ENCODE results near the gene ODAD4.

ODAD4 gene, protein sequence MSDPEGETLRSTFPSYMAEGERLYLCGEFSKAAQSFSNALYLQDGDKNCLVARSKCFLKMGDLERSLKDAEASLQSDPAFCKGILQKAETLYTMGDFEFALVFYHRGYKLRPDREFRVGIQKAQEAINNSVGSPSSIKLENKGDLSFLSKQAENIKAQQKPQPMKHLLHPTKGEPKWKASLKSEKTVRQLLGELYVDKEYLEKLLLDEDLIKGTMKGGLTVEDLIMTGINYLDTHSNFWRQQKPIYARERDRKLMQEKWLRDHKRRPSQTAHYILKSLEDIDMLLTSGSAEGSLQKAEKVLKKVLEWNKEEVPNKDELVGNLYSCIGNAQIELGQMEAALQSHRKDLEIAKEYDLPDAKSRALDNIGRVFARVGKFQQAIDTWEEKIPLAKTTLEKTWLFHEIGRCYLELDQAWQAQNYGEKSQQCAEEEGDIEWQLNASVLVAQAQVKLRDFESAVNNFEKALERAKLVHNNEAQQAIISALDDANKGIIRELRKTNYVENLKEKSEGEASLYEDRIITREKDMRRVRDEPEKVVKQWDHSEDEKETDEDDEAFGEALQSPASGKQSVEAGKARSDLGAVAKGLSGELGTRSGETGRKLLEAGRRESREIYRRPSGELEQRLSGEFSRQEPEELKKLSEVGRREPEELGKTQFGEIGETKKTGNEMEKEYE

DNA sequence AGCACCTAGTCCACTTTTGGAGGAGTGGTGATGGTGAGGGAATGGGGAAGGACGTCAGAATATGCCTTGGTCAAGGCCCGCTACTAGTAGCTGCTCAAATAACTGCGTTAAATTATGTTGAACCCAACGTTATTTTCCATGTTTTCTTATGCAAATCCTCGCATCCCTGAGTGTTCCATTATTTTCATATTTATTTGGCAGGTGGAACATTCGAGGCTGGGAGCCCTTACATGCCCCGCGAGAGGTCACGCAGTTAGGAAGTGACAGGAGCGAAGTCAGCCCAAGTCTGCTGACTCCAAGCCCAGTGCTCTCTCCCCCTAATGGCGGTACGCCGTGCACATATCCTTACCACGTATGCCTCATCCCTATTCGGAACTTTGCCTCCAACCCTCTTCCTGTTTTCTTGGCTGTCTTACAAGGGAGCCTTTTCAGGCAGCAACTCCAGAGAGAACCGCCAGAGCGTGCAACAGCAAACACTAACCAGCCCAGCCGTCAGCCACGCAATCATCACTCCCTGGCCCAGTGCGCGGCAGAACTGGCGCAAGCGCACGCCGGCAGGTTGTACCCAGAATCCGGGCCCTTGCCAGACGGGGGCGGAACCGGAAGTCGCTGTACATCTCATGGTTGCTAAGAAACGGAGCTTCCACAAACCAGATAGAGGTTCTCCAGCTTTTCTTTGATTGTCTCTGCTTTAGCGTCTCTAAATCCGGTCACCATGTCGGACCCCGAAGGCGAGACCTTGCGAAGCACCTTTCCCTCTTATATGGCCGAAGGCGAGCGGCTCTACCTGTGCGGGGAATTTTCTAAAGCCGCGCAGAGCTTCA is at the start of gene ODAD4:
TSS of gene ODAD4 (plus strand) at position 609 of the 824 bp plus-strand sequence. CDS start at position 716, 107 bp downstream.
- TF ChIP-seq, protein P1, sequence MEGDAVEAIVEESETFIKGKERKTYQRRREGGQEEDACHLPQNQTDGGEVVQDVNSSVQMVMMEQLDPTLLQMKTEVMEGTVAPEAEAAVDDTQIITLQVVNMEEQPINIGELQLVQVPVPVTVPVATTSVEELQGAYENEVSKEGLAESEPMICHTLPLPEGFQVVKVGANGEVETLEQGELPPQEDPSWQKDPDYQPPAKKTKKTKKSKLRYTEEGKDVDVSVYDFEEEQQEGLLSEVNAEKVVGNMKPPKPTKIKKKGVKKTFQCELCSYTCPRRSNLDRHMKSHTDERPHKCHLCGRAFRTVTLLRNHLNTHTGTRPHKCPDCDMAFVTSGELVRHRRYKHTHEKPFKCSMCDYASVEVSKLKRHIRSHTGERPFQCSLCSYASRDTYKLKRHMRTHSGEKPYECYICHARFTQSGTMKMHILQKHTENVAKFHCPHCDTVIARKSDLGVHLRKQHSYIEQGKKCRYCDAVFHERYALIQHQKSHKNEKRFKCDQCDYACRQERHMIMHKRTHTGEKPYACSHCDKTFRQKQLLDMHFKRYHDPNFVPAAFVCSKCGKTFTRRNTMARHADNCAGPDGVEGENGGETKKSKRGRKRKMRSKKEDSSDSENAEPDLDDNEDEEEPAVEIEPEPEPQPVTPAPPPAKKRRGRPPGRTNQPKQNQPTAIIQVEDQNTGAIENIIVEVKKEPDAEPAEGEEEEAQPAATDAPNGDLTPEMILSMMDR (IDR thresholded peaks at IDR 0.05) = peak; percentile 28
- peak within 1 kb of the TSS; percentile 69 for H3K4me3 ChIP-seq
- peak; percentile 98 for DNase-seq (ENCODE audit: low spot score)
- H3K27ac ChIP-seq = peak within 1 kb of the TSS; percentile 67 to 84

DNA sequence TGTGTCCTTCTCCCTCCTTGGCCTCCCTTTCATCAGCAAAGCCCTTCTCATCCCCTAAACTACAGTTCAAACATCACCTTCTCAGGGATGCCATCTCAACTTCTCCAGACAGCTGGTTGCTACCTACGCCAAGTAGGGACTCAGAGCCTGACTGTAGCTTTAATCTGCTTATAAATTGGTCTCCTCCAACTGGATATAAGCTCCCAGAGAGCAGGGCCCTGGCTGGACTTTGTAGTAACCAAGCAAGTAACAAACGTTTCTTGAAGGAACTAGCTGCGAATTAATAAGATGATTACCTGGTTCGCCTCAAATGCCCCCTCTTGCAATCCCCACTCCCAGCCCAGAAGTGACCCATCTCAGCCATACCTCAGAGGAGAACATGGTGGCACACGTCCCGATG is 47.7 kb upstream of the ODAD4 start:
- no peak overlapping the region for H3K4me3 ChIP-seq
- TF ChIP-seq, protein P1 (IDR thresholded peaks at IDR 0.05) = no peak
- DNase-seq (ENCODE audit: low spot score) = no peak
- H3K27ac ChIP-seq = no peak overlapping the region

DNA sequence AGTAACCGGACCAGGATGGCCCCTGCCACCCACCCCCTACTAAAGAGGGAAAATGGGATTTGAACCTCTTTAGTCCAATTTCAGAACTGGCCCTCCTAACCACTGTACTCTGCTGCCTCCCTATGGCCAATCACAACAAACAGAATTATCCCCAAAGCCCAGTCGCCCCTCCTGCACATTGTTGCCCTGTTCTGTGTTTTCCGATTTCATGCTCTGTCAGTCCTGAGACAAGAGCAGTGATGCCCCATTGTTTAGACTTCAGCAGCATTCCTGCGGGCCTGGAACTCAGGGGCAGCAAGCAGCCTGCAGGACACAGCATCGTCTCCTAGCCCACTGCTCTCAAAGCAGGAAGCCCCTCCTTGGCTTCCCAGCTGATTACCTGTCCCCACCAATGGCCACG is 44.7 kb upstream of the ODAD4 start:
- DNase-seq (ENCODE audit: low spot score) = no peak
- no peak overlapping the region for H3K27ac ChIP-seq
- H3K4me3 ChIP-seq = no peak overlapping the region
- TF ChIP-seq, protein P1 (IDR thresholded peaks at IDR 0.05) = no peak

DNA sequence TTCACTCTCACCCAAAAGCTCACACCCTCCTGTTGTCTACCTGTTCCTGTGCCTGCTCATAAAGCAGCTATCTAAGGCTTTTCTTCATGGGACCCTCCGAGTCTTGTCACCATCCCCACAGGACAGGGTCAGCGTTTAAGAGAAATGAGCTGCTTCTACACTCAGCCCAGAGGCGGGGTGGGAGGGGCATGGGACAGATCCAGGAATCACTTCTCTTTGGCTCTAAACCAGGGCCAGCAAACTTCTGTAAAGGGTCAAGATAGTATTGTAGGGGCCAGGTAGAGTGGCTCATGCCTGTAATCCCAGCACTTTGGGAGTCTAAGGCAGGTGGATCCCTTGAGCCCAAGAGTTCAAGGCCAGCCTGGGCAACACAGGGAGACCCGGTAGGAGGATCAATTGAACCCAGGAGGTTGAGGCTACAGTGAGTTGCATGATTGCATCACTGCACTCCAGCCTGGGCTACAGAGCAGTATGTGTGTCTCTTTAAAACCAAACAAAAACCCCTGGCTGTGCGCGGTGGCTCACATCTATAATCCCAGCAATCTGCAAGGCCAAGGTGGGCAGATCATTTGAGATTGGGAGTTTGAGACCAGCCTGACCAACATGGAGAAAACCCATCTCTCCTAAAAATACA is 42.0 kb upstream of the ODAD4 start:
- DNase-seq (ENCODE audit: low spot score) = no peak
- Histone ChIP-seq H3K27ac (no peak overlapping the region), H3K4me3 (no peak overlapping the region)
- TF ChIP-seq, protein P1 (IDR thresholded peaks at IDR 0.05) = no peak

DNA sequence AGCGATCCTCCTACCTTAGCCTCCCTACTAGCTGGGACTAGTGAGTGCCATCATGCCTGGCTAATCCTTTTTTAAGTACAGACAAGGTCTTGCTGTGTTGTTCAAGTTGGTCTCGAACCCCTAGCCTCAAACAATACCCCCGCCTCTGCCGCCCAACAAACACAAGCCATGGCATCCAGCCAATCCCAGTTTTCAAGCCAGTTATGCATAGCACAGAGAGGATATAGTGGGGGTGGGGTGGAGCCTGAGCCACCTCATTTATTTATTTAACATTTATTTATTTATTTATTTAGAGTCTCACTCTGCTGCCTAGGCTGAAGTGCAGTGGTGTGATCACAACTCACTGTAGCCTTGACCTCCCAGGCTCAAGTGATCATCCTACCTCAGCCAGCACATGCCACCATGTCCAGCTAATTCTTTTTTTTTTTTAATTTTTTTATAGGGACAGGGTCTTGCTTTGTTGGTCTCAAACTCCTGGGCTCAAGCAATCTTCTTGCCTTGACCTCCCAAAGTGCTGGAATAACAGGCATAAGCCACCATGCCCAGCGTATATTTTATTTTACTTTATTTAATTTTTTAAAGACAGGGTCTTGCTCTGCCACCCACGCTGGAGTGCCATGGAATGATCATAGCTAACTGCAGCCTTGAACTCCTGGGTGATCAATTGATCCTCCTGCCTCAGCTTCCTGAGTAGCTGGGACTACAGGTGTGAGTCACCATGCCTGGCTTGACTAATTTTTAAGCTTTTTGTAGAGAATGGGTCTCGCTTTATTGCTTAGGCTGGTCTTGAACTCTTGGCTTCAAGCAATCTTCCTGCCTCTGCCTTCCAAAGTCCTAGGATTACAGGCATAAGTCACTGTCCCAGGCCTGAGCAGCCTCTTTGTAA is 39.0 kb upstream of the ODAD4 start:
- Histone ChIP-seq H3K27ac (no peak overlapping the region), H3K4me3 (no peak overlapping the region)
- TF ChIP-seq, protein P1 (IDR thresholded peaks at IDR 0.05) = no peak
- no peak for DNase-seq (ENCODE audit: low spot score)

DNA sequence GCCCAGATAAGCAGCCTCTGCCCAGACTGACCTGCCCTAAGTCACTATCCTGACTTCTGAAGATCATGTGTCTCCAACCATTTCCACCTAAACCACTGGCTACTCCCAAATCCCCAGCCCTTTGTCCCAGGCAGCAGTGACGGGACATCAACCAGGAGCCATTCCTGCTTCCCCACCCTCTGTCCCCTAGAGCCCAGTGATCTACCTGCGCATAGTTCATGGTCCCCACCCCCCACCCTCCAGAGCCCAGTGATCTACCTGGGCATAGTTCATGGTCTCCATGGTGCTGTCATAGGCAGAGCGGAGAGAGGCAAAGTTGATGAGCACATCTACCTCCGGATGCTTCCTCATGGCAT is 38.4 kb upstream of the ODAD4 start:
- no peak for DNase-seq (ENCODE audit: low spot score)
- H3K4me3 ChIP-seq = no peak overlapping the region
- TF ChIP-seq, protein P1 (IDR thresholded peaks at IDR 0.05) = no peak
- no peak overlapping the region for H3K27ac ChIP-seq
